NCI-H748 (cell line): ENCODE data around the gene PTPRM.

Experiments
- DNase-seq: peaks from one replicate; lab custom pipeline; 2025; ENCODE audit not compliant: unreplicated experiment; lab: John Stamatoyannopoulos, UW

Gene PTPRM

GRCh38 chr18:7663366-7664312, 96.5 kb downstream of the PTPRM start:
- DNase-seq = no peak

- DNase-seq = no peak
These were observed 99.2 kb downstream of the PTPRM start for GRCh38 chr18:7666195-7666776.

- no peak for DNase-seq
These were observed 101.3 kb downstream of the PTPRM start for GRCh38 chr18:7668392-7668791.

GRCh38 chr18:7669361-7669760, 102.2 kb downstream of the PTPRM start:
- no peak for DNase-seq

- DNase-seq = no peak
These were observed 104.0 kb downstream of the PTPRM start for GRCh38 chr18:7671105-7671504.

GRCh38 chr18:7676253-7676873, 109.2 kb downstream of the PTPRM start:
- DNase-seq = no peak

GRCh38 chr18:7677001-7677400, 109.9 kb downstream of the PTPRM start:
- DNase-seq = no peak

GRCh38 chr18:7677424-7677823, 110.3 kb downstream of the PTPRM start:
- no peak for DNase-seq

- no peak for DNase-seq
These were observed 111.3 kb downstream of the PTPRM start for GRCh38 chr18:7678389-7678788.

GRCh38 chr18:7678801-7679200, 111.7 kb downstream of the PTPRM start:
- DNase-seq = no peak

GRCh38 chr18:7681298-7681697, 114.2 kb downstream of the PTPRM start:
- no peak for DNase-seq

GRCh38 chr18:7682321-7682720, 115.2 kb downstream of the PTPRM start:
- DNase-seq = no peak

- DNase-seq = no peak
These were observed 116.6 kb downstream of the PTPRM start for GRCh38 chr18:7683753-7684152.

GRCh38 chr18:7684357-7684756, 117.2 kb downstream of the PTPRM start:
- DNase-seq = no peak

- no peak for DNase-seq
These were observed 117.8 kb downstream of the PTPRM start for GRCh38 chr18:7684966-7685365.

- no peak for DNase-seq
These were observed 119.2 kb downstream of the PTPRM start for GRCh38 chr18:7686278-7686677.

- no peak for DNase-seq
These were observed 121.5 kb downstream of the PTPRM start for GRCh38 chr18:7688580-7688979.

- no peak for DNase-seq
These were observed 124.1 kb downstream of the PTPRM start for GRCh38 chr18:7691206-7691605.

- peak; percentile 77 for DNase-seq
These were observed 129.7 kb downstream of the PTPRM start for GRCh38 chr18:7696780-7697179.

GRCh38 chr18:7697306-7697705, 130.2 kb downstream of the PTPRM start:
- no peak for DNase-seq

- DNase-seq = no peak
These were observed 144.4 kb downstream of the PTPRM start for GRCh38 chr18:7711495-7711894.

GRCh38 chr18:7720395-7720794, 153.3 kb downstream of the PTPRM start:
- DNase-seq = no peak
